Measurements from ENCODE around the gene ZNF771.

- no peak for TF ChIP-seq CTCF (IDR thresholded peaks at IDR 0.05; ENCODE audit: extremely low read depth in 1 of 2, insufficient read depth in 1 of 2, low read depth in 1 of 2, low read length in 2 of 2)
- TF ChIP-seq MYC (IDR thresholded peaks at IDR 0.05; ENCODE audit: low read depth, low read length): no peak
- TF ChIP-seq POLR2AphosphoS5 (IDR thresholded peaks at IDR 0.05; ENCODE audit: insufficient read depth, low read depth, low read length): no peak
- no peak for TF ChIP-seq MAX (IDR thresholded peaks at IDR 0.05; ENCODE audit: insufficient read depth, insufficient read length)
- TF ChIP-seq POLR2A (IDR thresholded peaks at IDR 0.05; ENCODE audit: low read depth, low read length): no peak
- TF ChIP-seq JUN (IDR thresholded peaks at IDR 0.05; ENCODE audit: borderline replicate concordance, insufficient read depth, insufficient read length, low read depth): no peak
- no peak for TF ChIP-seq GATA2 (IDR thresholded peaks at IDR 0.05; ENCODE audit: insufficient read depth, insufficient read length, low read depth, low read length)
- TF ChIP-seq FOS (IDR thresholded peaks at IDR 0.05; ENCODE audit: borderline replicate concordance, insufficient read depth, low read length): no peak
- no peak for TF ChIP-seq EZH2 (IDR thresholded peaks at IDR 0.05; ENCODE audit: borderline replicate concordance, low read depth, low read length, severe bottlenecking)
These were observed 47.6 kb upstream of the ZNF771 start for GRCh38 chr16:30359871-30360170.

All from endothelial cell of umbilical vein (primary cell).